K562 (cell line): ENCODE data around the gene PDCL3. TPM values are rescaled to one million over a fixed set of nuclear protein-coding genes. Genes with fewer than 3 reads are reported as not detected.

Experiments
- ATAC-seq: fragments of 200-7000 bp; cut with Tn5 transposase; 3 replicates; pipeline ENCODE4 v1.9.1; 2020; ENCODE audit warnings: moderate library complexity
- BruUV-seq: library from RNA; stranded (reverse); fragments of 400-500 nt; replicated peaks from 2 replicates; lab custom pipeline; 2021; lab: Mats Ljungman, UMichigan
- CTCF ChIA-PET: fragments of 300-600 bp; formaldehyde crosslinking; extraction: SDS; loops from one replicate; lab custom pipeline; 2021; ENCODE audit warnings: low intra/inter-chr PET ratio; lab: Yijun Ruan, JAX
- POLR2A ChIA-PET: fragments of 300-600, 350-650 bp; sonication (Branson Sonifier 250); formaldehyde crosslinking; extraction: SDS; loops from one replicate; lab custom pipeline; 2021; ENCODE audit warnings: antibody characterized with exemption, inconsistent platforms; lab: Yijun Ruan, JAX
- DNase-seq, 4 experiments: peaks; one replicate each; pipeline versions ENCODE4 v3.0.0 to v3.0.0-alpha.2; 2011 to 2018; ENCODE audit warnings: low spot score in 3 of 4, mixed read lengths in 3 of 4; ENCODE audit errors: extremely low read depth in 1 of 4
- FAIRE-seq: peaks from 2 replicates; lab custom pipeline; 2011; peaks lifted over from hg19 to GRCh38; lab: Jason Lieb, UNC
- H2AFZ ChIP-seq: 2 replicates; pipeline ENCODE4 v1.6.0; 2011; ENCODE audit warnings: low read depth, low read length, control low read depth, inconsistent platforms
- H3K27ac ChIP-seq: fragments of 200-600 bp; 3 replicates; pipeline ENCODE4 v1.8.0; 2011; ENCODE audit warnings: low read depth, mild to moderate bottlenecking, control low read depth, inconsistent platforms, low read length, moderate library complexity, mixed read lengths; ENCODE audit errors: extremely low read depth
- H3K27me3 ChIP-seq, 2 experiments: fragments of 300-600 bp in 1 of 2; 2 replicates in 1 of 2; 3 replicates in 1 of 2; pipeline versions ENCODE4 v1.6.0 to v1.8.0; 2011; ENCODE audit warnings: inconsistent platforms in 2 of 2, low read length in 2 of 2, mild to moderate bottlenecking in 1 of 2, mixed read lengths in 1 of 2, moderate library complexity in 1 of 2; ENCODE audit not compliant: control insufficient read depth in 2 of 2, insufficient read depth in 2 of 2
- H3K36me3 ChIP-seq: fragments of 300-600 bp; 3 replicates; pipeline ENCODE4 v1.8.0; 2011; ENCODE audit warnings: mild to moderate bottlenecking, low read length, inconsistent platforms; ENCODE audit not compliant: control insufficient read depth, insufficient read depth
- H3K4me1 ChIP-seq, 2 experiments: fragments of 200-600 bp in 1 of 2; replicated peaks in 1 of 2; 2 replicates in 1 of 2; 3 replicates in 1 of 2; pipeline versions ENCODE4 v1.5.1 to v1.8.0; 2011; ENCODE audit warnings: inconsistent platforms in 2 of 2, low read length in 2 of 2, mild to moderate bottlenecking in 1 of 2, mixed read lengths in 1 of 2, moderate library complexity in 1 of 2; ENCODE audit not compliant: control insufficient read depth in 2 of 2, insufficient read depth in 2 of 2
- H3K4me2 ChIP-seq: 2 replicates; pipeline ENCODE4 v1.6.1; 2011; ENCODE audit warnings: low read length, control low read depth, inconsistent platforms, mixed read lengths; ENCODE audit not compliant: insufficient read depth
- H3K4me3 ChIP-seq: fragments of 200-600 bp; sonication (generic), shearing (Covaris generic); 2 replicates; pipeline ENCODE4 v1.5.1; 2016; ENCODE audit warnings: control low read depth, inconsistent platforms
- H3K79me2 ChIP-seq: fragments of 200-600 bp; 3 replicates; pipeline ENCODE4 v1.8.0; 2011; ENCODE audit warnings: low read length, inconsistent platforms; ENCODE audit not compliant: control insufficient read depth, insufficient read depth
- H3K9ac ChIP-seq, 2 experiments: 2 replicates each; pipeline versions ENCODE4 v1.6.0 to v1.6.1; 2011; ENCODE audit warnings: low read depth in 2 of 2, low read length in 2 of 2, control low read depth in 1 of 2, inconsistent platforms in 1 of 2, mild to moderate bottlenecking in 1 of 2, mixed read lengths in 1 of 2; ENCODE audit not compliant: insufficient read depth in 1 of 2
- H3K9me1 ChIP-seq: one replicate; pipeline ENCODE4 v1.6.0; 2011; ENCODE audit warnings: inconsistent platforms, mild to moderate bottlenecking, low read length, moderate library complexity; ENCODE audit not compliant: control insufficient read depth, insufficient read depth
- H3K9me3 ChIP-seq: replicated peaks from 2 replicates; pipeline ENCODE4 v1.5.1; 2011; ENCODE audit warnings: low read depth, low read length, inconsistent platforms; ENCODE audit not compliant: control insufficient read depth, insufficient read depth
- H4K20me1 ChIP-seq: replicated peaks from 2 replicates; pipeline ENCODE4 v1.6.1; 2011; ENCODE audit warnings: low read length, inconsistent platforms, mixed read lengths; ENCODE audit not compliant: control insufficient read depth, insufficient read depth
- BRF1 ChIP-seq: IDR thresholded peaks from 3 replicates; pipeline ENCODE4 v1.6.1; 2011; ENCODE audit warnings: borderline replicate concordance, mild to moderate bottlenecking; ENCODE audit not compliant: insufficient read length; ENCODE audit errors: extremely low read depth
- C11orf30 ChIP-seq: fragments of 450-650 bp; IDR thresholded peaks from 2 replicates; pipeline ENCODE4 v1.6.1; 2016; ENCODE audit warnings: low read depth, mild to moderate bottlenecking
- MAFG ChIP-seq: fragments of 450-650 bp; conservative IDR thresholded peaks from 2 replicates; pipeline ENCODE4 v1.6.1; 2016; ENCODE audit warnings: missing genetic modification characterization, missing compliant biosample characterization
- NFE2 ChIP-seq: IDR thresholded peaks from 2 replicates; pipeline ENCODE4 v1.6.1; 2014; ENCODE audit warnings: antibody characterized with exemption, low read depth
- NR3C1 ChIP-seq: sonication (generic); formaldehyde crosslinking; IDR thresholded peaks from 2 replicates; pipeline ENCODE4 v1.8.1; 2022; ENCODE audit warnings: missing genetic modification reagents
- SIRT6 ChIP-seq: IDR thresholded peaks from one replicate; pipeline ENCODE4 v1.6.1; 2012; ENCODE audit warnings: low read depth, mild to moderate bottlenecking, control low read depth, inconsistent platforms, low read length, moderate library complexity
- SMARCA4 ChIP-seq: fragments of 450-650 bp; IDR thresholded peaks from 2 replicates; pipeline ENCODE4 v1.6.1; 2016
- SMARCC2 ChIP-seq: fragments of 450-650 bp; IDR thresholded peaks from 2 replicates; pipeline ENCODE4 v1.6.1; 2017; ENCODE audit warnings: antibody characterized with exemption, moderate library complexity, mild to moderate bottlenecking, low read depth
- ZNF316 ChIP-seq: fragments of 450-650 bp; IDR thresholded peaks from 2 replicates; pipeline ENCODE4 v1.6.1; 2016
- ZNF41 ChIP-seq: fragments of 250-450 bp; sonication (Bioruptor Pico); conservative IDR thresholded peaks from 2 replicates; pipeline ENCODE4 v1.4.0; 2020; ENCODE audit warnings: mild to moderate bottlenecking
- WGBS: fragments of 100-300 bp; shearing (Covaris generic); methylation state at CpG from one replicate; pipeline ENCODE4 v1.1.6; 2016; ENCODE audit warnings: low coverage, mixed read lengths; ENCODE audit not compliant: insufficient coverage; ENCODE audit errors: missing lambda C conversion rate; 5-methylcytosine and 5-hydroxymethylcytosine counted together
- in situ Hi-C: fragments of 300-500 bp; cut with MboI; formaldehyde crosslinking; loops from 4 replicates; pipeline ENCODE4 v1.15.0; 2018; ENCODE audit warnings: inconsistent platforms, mixed read lengths
- intact Hi-C: fragments of 100-400 bp; cut with micrococcal nuclease; formaldehyde crosslinking; loops from 2 replicates; pipeline ENCODE4 v1.14.2; 2022
- polyA plus RNA-seq, 8 experiments: library from polyadenylated mRNA; depleted of rRNA in 4 of 8; stranded (reverse) in 5 of 8; unstranded in 3 of 8; fragments of >200 nt; fragmentation: Nextera tagmentation in 2 of 8; fragmentation: Illumina TruSeq in 1 of 8; extraction: Ambion mirVana in 2 of 8; extraction: Trizol in 1 of 8; gene quantifications; 2 replicates each; pipeline versions ENCODE4 v1.2.1 to v1.2.3, GENCODE V29; 2011 to 2014; ENCODE audit warnings: inconsistent platforms in 1 of 8, missing spikeins in 1 of 8
- total RNA-seq, 7 experiments: library from RNA; depleted of rRNA in 6 of 7; stranded (reverse); fragments of >200 nt in 6 of 7; fragmentation: Illumina TruSeq in 2 of 7; extraction: Trizol in 2 of 7; gene quantifications; 2 replicates each; pipeline versions ENCODE4 v1.2.1 to v1.2.3, GENCODE V29; 2011 to 2021; ENCODE audit warnings: low replicate concordance in 1 of 7
- TF ChIP-seq, protein P1 (sequence below): fragments of 450-650 bp; formaldehyde crosslinking; conservative IDR thresholded peaks from 2 replicates; pipeline ENCODE4 v1.4.0; 2022; ENCODE audit warnings: mild to moderate bottlenecking, missing genetic modification characterization
- TF ChIP-seq, protein P2 (sequence below): fragments of 250-450 bp; sonication (Bioruptor Pico); IDR thresholded peaks from 2 replicates; pipeline ENCODE4 v1.5.0; 2020; ENCODE audit warnings: mild to moderate bottlenecking, borderline replicate concordance

The PDCL3 gene
- total and polyA plus RNA-seq, 9 of the 15 experiments (the other 6 are each of a cell fraction or from before 2014, with no cell fraction given), result 16.6 to 76.7 (median 26.9) TPM

DNA sequence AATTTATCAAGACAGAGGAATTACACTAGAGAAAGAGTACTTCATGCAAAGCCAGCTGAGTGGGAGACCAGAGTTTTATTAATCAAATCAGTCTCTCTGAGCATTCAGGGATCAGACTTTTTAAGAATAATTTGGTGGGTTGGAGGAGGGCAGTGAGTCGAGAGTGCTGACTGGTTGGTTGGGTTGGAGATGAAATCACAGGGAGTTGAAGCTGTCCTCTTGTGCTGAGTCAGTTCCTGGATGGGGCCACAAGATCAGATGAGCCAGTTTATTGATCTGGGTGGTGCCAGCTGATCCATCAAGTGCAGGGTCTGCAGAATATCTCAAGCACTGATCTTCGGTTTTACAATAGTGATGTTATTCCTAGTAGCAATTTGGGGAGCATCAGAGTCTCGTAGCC is 21.4 kb upstream of the PDCL3 start:
- WGBS, result 0% methylated on average over 3 of the region's 3 CpGs
- DNase-seq, result no peak
- Histone ChIP-seq H4K20me1 (no peaks in the 10 kb centered on the region), H3K4me2 (no peak overlapping the region), H3K36me3 (no peaks in the 10 kb centered on the region), H3K27ac (no peak overlapping the region), H3K4me3 (no peak overlapping the region), H3K4me1 (no peaks in the 10 kb centered on the region; a peak in 2 of 5 replicates), H2AFZ (no peak overlapping the region), H3K79me2 (no peaks in the 10 kb centered on the region), H3K9me1 (no peaks in the 10 kb centered on the region), H3K9me3 (no peaks in the 10 kb centered on the region), H3K9ac (no peak overlapping the region), H3K27me3 (no peaks in the 10 kb centered on the region; a peak in 1 of 5 replicates)
- in situ Hi-C loops, result no loop called here
- intact Hi-C loops, result no loop called here
- TF ChIP-seq NFE2, result peak; percentile 29; the same call in 1 of the 2 replicates
- no peak for TF ChIP-seq SMARCC2
- peak; percentile 53 for TF ChIP-seq ZNF316
- no peak for TF ChIP-seq SIRT6
- no peak for TF ChIP-seq BRF1
- TF ChIP-seq, protein P1, sequence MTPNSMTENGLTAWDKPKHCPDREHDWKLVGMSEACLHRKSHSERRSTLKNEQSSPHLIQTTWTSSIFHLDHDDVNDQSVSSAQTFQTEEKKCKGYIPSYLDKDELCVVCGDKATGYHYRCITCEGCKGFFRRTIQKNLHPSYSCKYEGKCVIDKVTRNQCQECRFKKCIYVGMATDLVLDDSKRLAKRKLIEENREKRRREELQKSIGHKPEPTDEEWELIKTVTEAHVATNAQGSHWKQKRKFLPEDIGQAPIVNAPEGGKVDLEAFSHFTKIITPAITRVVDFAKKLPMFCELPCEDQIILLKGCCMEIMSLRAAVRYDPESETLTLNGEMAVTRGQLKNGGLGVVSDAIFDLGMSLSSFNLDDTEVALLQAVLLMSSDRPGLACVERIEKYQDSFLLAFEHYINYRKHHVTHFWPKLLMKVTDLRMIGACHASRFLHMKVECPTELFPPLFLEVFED (CRISPR knock-in tag), result no peak
- TF ChIP-seq C11orf30, result peak; percentile 31; the same call in 1 of the 2 replicates
- TF ChIP-seq ZNF41 (CRISPR knock-in tag), result no peak
- TF ChIP-seq MAFG (tag), result 0 out of 2 replicates have a peak, but pooled peaks have one; percentile 25
- TF ChIP-seq NR3C1 (CRISPR knock-in tag), result no peak
- TF ChIP-seq, protein P2, sequence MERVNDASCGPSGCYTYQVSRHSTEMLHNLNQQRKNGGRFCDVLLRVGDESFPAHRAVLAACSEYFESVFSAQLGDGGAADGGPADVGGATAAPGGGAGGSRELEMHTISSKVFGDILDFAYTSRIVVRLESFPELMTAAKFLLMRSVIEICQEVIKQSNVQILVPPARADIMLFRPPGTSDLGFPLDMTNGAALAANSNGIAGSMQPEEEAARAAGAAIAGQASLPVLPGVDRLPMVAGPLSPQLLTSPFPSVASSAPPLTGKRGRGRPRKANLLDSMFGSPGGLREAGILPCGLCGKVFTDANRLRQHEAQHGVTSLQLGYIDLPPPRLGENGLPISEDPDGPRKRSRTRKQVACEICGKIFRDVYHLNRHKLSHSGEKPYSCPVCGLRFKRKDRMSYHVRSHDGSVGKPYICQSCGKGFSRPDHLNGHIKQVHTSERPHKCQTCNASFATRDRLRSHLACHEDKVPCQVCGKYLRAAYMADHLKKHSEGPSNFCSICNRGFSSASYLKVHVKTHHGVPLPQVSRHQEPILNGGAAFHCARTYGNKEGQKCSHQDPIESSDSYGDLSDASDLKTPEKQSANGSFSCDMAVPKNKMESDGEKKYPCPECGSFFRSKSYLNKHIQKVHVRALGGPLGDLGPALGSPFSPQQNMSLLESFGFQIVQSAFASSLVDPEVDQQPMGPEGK, result no peak
- TF ChIP-seq SMARCA4, result no peak
- no TSS peak for BruUV-seq
- FAIRE-seq, result no peak
- no peak for ATAC-seq
- CTCF ChIA-PET, result no interaction called here
- POLR2A ChIA-PET, result no interaction called here
